Keratinocyte (primary cell): ENCODE results near the gene ZFPM1. TPM values are rescaled to one million over a fixed set of nuclear protein-coding genes. Genes with fewer than 3 reads are reported as not detected.

ENCODE experiments used
- DNase-seq: peaks from one replicate; pipeline ENCODE4 v3.0.0-alpha.2; 2011; ENCODE audit warnings: low read depth, missing footprints, low spot score
- FAIRE-seq: peaks from 2 replicates; lab custom pipeline; 2011; peaks lifted over from hg19 to GRCh38; lab: Jason Lieb, UNC
- H2AFZ ChIP-seq: 2 replicates; pipeline ENCODE4 v1.6.0; 2012; ENCODE audit warnings: low read length, control low read depth, inconsistent platforms; ENCODE audit not compliant: control insufficient read depth
- H3K27ac ChIP-seq: 2 replicates; pipeline ENCODE4 v1.5.1; 2011; ENCODE audit warnings: low read length; ENCODE audit not compliant: control insufficient read depth, insufficient read depth
- H3K27me3 ChIP-seq: 3 replicates; pipeline ENCODE4 v1.6.0; 2011; ENCODE audit warnings: low read length; ENCODE audit not compliant: control insufficient read depth, insufficient read depth; ENCODE audit errors: extremely low read depth
- H3K36me3 ChIP-seq, 2 experiments: 2 replicates in 1 of 2; 3 replicates in 1 of 2; pipeline ENCODE4 v1.5.1; 2011; ENCODE audit warnings: low read length in 2 of 2, mild to moderate bottlenecking in 1 of 2; ENCODE audit not compliant: control insufficient read depth in 2 of 2, insufficient read depth in 2 of 2; ENCODE audit errors: extremely low read depth in 1 of 2
- H3K4me1 ChIP-seq: 3 replicates; pipeline ENCODE4 v1.5.1; 2011; ENCODE audit warnings: low read length; ENCODE audit not compliant: control insufficient read depth, insufficient read depth; ENCODE audit errors: extremely low read depth
- H3K4me2 ChIP-seq: 3 replicates; pipeline ENCODE4 v1.6.0; 2011; ENCODE audit warnings: low read depth, low read length; ENCODE audit not compliant: control insufficient read depth, insufficient read depth; ENCODE audit errors: extremely low read depth
- H3K4me3 ChIP-seq, 3 experiments: fragments of 200-600 bp in 1 of 3; sonication (generic) in 1 of 3; 2 replicates in 2 of 3; 3 replicates in 1 of 3; pipeline ENCODE4 v1.5.1; 2011 to 2016; ENCODE audit warnings: low read length in 3 of 3, mild to moderate bottlenecking in 3 of 3, control low read depth in 2 of 3, inconsistent platforms in 1 of 3, low read depth in 1 of 3, mixed read lengths in 1 of 3, mixed run types in 1 of 3, moderate library complexity in 1 of 3; ENCODE audit not compliant: control insufficient read depth in 2 of 3, insufficient read depth in 2 of 3; ENCODE audit errors: extremely low read depth in 1 of 3
- H3K79me2 ChIP-seq: 2 replicates; pipeline ENCODE4 v1.6.0; 2012; ENCODE audit warnings: low read length; ENCODE audit not compliant: control insufficient read depth, insufficient read depth
- H3K9ac ChIP-seq: 3 replicates; pipeline ENCODE4 v1.6.0; 2011; ENCODE audit warnings: low read length; ENCODE audit not compliant: control insufficient read depth, insufficient read depth; ENCODE audit errors: extremely low read depth
- H3K9me1 ChIP-seq: 3 replicates; pipeline ENCODE4 v1.6.0; 2011; ENCODE audit warnings: low read length; ENCODE audit not compliant: control insufficient read depth, insufficient read depth; ENCODE audit errors: extremely low read depth
- H3K9me3 ChIP-seq: 2 replicates; pipeline ENCODE4 v1.5.1; 2012; ENCODE audit warnings: low read depth, low read length; ENCODE audit not compliant: control insufficient read depth
- H4K20me1 ChIP-seq: 3 replicates; pipeline ENCODE4 v1.6.0; 2011; ENCODE audit warnings: low read length; ENCODE audit not compliant: control insufficient read depth, insufficient read depth; ENCODE audit errors: extremely low read depth
- CTCF ChIP-seq, 3 experiments: IDR thresholded peaks in 1 of 3; conservative IDR thresholded peaks in 1 of 3; optimal IDR thresholded peaks in 1 of 3; 2 replicates in 2 of 3; 3 replicates in 1 of 3; pipeline versions ENCODE3 to v1.5.1; 2011; ENCODE audit warnings: low read length in 3 of 3, mild to moderate bottlenecking in 3 of 3, moderate library complexity in 2 of 3, control low read depth in 1 of 3, inconsistent platforms in 1 of 3; ENCODE audit not compliant: insufficient read depth in 2 of 3; ENCODE audit errors: extremely low read depth in 1 of 3
- EZH2 ChIP-seq: IDR thresholded peaks from one replicate; pipeline ENCODE4 v1.6.1; 2012; ENCODE audit warnings: inconsistent platforms, mild to moderate bottlenecking, low read length, moderate library complexity
- dilution Hi-C: fragments of 300-500 bp; cut with MboI; formaldehyde crosslinking; loops from one replicate; pipeline ENCODE4 v1.7.0; 2020; ENCODE audit warnings: low sequenced_read_pairs; ENCODE audit not compliant: extremely low pct_ligation_motif_present
- polyA plus RNA-seq, 5 experiments: library from polyadenylated mRNA; depleted of rRNA in 3 of 5; stranded (reverse) in 3 of 5; stranded (forward) in 1 of 5; unstranded in 1 of 5; fragments of >200 nt; gene quantifications; 1 replicate in 1 of 5; 2 replicates in 3 of 5; 3 replicates in 1 of 5; pipeline versions ENCODE4 v1.2.1 to v1.2.3, GENCODE V29; 2011 to 2012; ENCODE audit warnings: missing spikeins in 2 of 5, low read depth in 1 of 5, low replicate concordance in 1 of 5

The ZFPM1 gene
- polyA plus RNA-seq, 1 donor (not counting 4 experiments of a cell fraction or from before 2014, with no cell fraction given) = 0.42 TPM

GRCh38 chr16:88431651-88432050, 21.4 kb upstream of the ZFPM1 start:
- FAIRE-seq = no peak
- no peaks in the 10 kb centered on the region for H3K4me1 ChIP-seq

GRCh38 chr16:88432174-88432573, 20.9 kb upstream of the ZFPM1 start:
- Histone ChIP-seq H3K9ac (no peak overlapping the region), H2AFZ (no peak overlapping the region), H3K4me1 (no peaks in the 10 kb centered on the region), H3K9me1 (no peaks in the 10 kb centered on the region), H3K27me3 (peaks cover 70% of the 10 kb centered on the region), H3K4me3 (no peak overlapping the region), H4K20me1 (no peaks in the 10 kb centered on the region), H3K36me3 (no peaks in the 10 kb centered on the region), H3K9me3 (no peaks in the 10 kb centered on the region), H3K27ac (no peak overlapping the region), H3K4me2 (no peak overlapping the region), H3K79me2 (no peaks in the 10 kb centered on the region)
- TF ChIP-seq CTCF (optimal IDR thresholded peaks at IDR 0.05 in 1 of 3, IDR thresholded peaks at IDR 0.05 in 1 of 3, conservative IDR thresholded peaks at IDR 0.05 in 1 of 3; ENCODE audit: extremely low read depth in 1 of 3, insufficient read depth in 2 of 3, low read length in 3 of 3) (no peak), EZH2 (no peak)
- dilution Hi-C loops = no loop called here
- FAIRE-seq = no peak
- DNase-seq = no peak

More at GRCh38 chr16:88431651-88432050, 21.4 kb upstream of the ZFPM1 start:
- H2AFZ ChIP-seq = no peak overlapping the region
- dilution Hi-C loops = no loop called here
- H3K9ac ChIP-seq = no peak overlapping the region
- H3K4me3 ChIP-seq = no peak overlapping the region
- no peak for DNase-seq
- TF ChIP-seq CTCF (optimal IDR thresholded peaks at IDR 0.05 in 1 of 3, IDR thresholded peaks at IDR 0.05 in 1 of 3, conservative IDR thresholded peaks at IDR 0.05 in 1 of 3; ENCODE audit: extremely low read depth in 1 of 3, insufficient read depth in 2 of 3, low read length in 3 of 3) = no peak
- H3K36me3 ChIP-seq = no peaks in the 10 kb centered on the region
- H3K79me2 ChIP-seq = no peaks in the 10 kb centered on the region
- H3K4me2 ChIP-seq = no peak overlapping the region
- H3K27me3 ChIP-seq = peaks cover 69% of the 10 kb centered on the region
- no peaks in the 10 kb centered on the region for H4K20me1 ChIP-seq
- H3K27ac ChIP-seq = no peak overlapping the region
- H3K9me1 ChIP-seq = no peaks in the 10 kb centered on the region
- H3K9me3 ChIP-seq = no peaks in the 10 kb centered on the region
